HepG2 (cell line): ENCODE data around the gene CYB5D1. TPM values are rescaled to one million over a fixed set of nuclear protein-coding genes. Genes with fewer than 3 reads are reported as not detected.

Source experiments
- AGO1 ChIP-seq: fragments of 200-400 bp; formaldehyde crosslinking; IDR thresholded peaks from 2 replicates; pipeline ENCODE4 v1.6.1; 2017; ENCODE audit warnings: mild to moderate bottlenecking, low read depth, low read length, moderate library complexity; ENCODE audit not compliant: poor library complexity, severe bottlenecking
- CBX2 ChIP-seq, 2 experiments: fragments of 200-600 bp in 1 of 2; sonication (generic); formaldehyde crosslinking in 1 of 2; IDR thresholded peaks; 2 replicates each; pipeline versions ENCODE4 v1.7.0 to v1.8.1; 2018 to 2022; ENCODE audit warnings: low read depth in 2 of 2, low read length in 1 of 2, mild to moderate bottlenecking in 1 of 2, missing genetic modification reagents in 1 of 2
- CC2D1A ChIP-seq: sonication (generic); formaldehyde crosslinking; IDR thresholded peaks from 2 replicates; pipeline ENCODE4 v1.8.1; 2023; ENCODE audit warnings: mild to moderate bottlenecking, missing genetic modification reagents
- DNMT1 ChIP-seq: sonication (generic); formaldehyde crosslinking; IDR thresholded peaks from 2 replicates; pipeline ENCODE4 v1.5.1; 2020; ENCODE audit warnings: mild to moderate bottlenecking, missing genetic modification reagents
- ETV5 ChIP-seq: IDR thresholded peaks from 2 replicates; pipeline ENCODE4 v1.6.1; 2018; ENCODE audit warnings: missing biosample characterization, missing genetic modification reagents, inconsistent platforms, borderline replicate concordance
- FOSL2 ChIP-seq: sonication (generic); formaldehyde crosslinking; IDR thresholded peaks from 2 replicates; pipeline ENCODE4 v1.4.0; 2020; ENCODE audit warnings: missing genetic modification reagents
- GLI4 ChIP-seq: sonication (generic); formaldehyde crosslinking; IDR thresholded peaks from 2 replicates; pipeline ENCODE4 v1.5.1; 2020; ENCODE audit warnings: missing genetic modification reagents, mild to moderate bottlenecking, moderate library complexity, borderline replicate concordance
- HMGA1 ChIP-seq: sonication (generic); formaldehyde crosslinking; conservative IDR thresholded peaks from 2 replicates; pipeline ENCODE4 v1.4.0; 2020; ENCODE audit warnings: missing genetic modification reagents
- MAZ ChIP-seq, 2 experiments: sonication (generic) in 1 of 2; formaldehyde crosslinking in 1 of 2; IDR thresholded peaks; 2 replicates each; pipeline versions ENCODE4 v1.5.0 to v1.6.1; 2012 to 2020; ENCODE audit warnings: low read depth in 2 of 2, mild to moderate bottlenecking in 2 of 2, borderline replicate concordance in 1 of 2, improper control_type of control experiment in 1 of 2, low read length in 1 of 2, missing genetic modification reagents in 1 of 2, moderate library complexity in 1 of 2
- PLRG1 ChIP-seq: fragments of 450-650 bp; conservative IDR thresholded peaks from 2 replicates; pipeline ENCODE4 v1.6.1; 2016
- REPIN1 ChIP-seq: sonication (generic); formaldehyde crosslinking; IDR thresholded peaks from 2 replicates; pipeline ENCODE4 v1.8.0; 2022; ENCODE audit warnings: missing genetic modification reagents, low read depth, mild to moderate bottlenecking, borderline replicate concordance
- RFX1 ChIP-seq: fragments of 450-650 bp; IDR thresholded peaks from 2 replicates; pipeline ENCODE4 v1.6.1; 2017
- SP5 ChIP-seq: IDR thresholded peaks from 2 replicates; pipeline ENCODE4 v1.6.1; 2016; ENCODE audit warnings: low read depth, borderline replicate concordance
- TARDBP ChIP-seq: sonication (generic); formaldehyde crosslinking; IDR thresholded peaks from 2 replicates; pipeline ENCODE4 v1.8.0; 2022; ENCODE audit warnings: mild to moderate bottlenecking, missing genetic modification reagents
- TBX3 ChIP-seq: fragments of 450-650 bp; IDR thresholded peaks from 2 replicates; pipeline ENCODE4 v1.6.1; 2017; ENCODE audit warnings: antibody characterized with exemption, mild to moderate bottlenecking, inconsistent platforms, borderline replicate concordance
- THAP11 ChIP-seq: IDR thresholded peaks from 2 replicates; pipeline ENCODE4 v1.6.1; 2016; ENCODE audit warnings: missing biosample characterization, missing genetic modification reagents
- TOPORS ChIP-seq: sonication (generic); formaldehyde crosslinking; IDR thresholded peaks from 2 replicates; pipeline ENCODE4 v1.8.0; 2023; ENCODE audit warnings: mild to moderate bottlenecking, missing genetic modification reagents
- ZBTB10 ChIP-seq: sonication (generic); formaldehyde crosslinking; IDR thresholded peaks from 2 replicates; pipeline ENCODE4 v1.4.0; 2020; ENCODE audit warnings: missing genetic modification reagents, borderline replicate concordance
- ZEB1 ChIP-seq: IDR thresholded peaks from 2 replicates; pipeline ENCODE4 v1.6.1; 2012; ENCODE audit warnings: mild to moderate bottlenecking, low read depth, inconsistent platforms; ENCODE audit not compliant: insufficient replicate concordance
- ZNF143 ChIP-seq: sonication (generic); formaldehyde crosslinking; IDR thresholded peaks from 2 replicates; pipeline ENCODE4 v1.4.0; 2020; ENCODE audit warnings: missing genetic modification reagents
- ZNF567 ChIP-seq: sonication (generic); formaldehyde crosslinking; IDR thresholded peaks from 2 replicates; pipeline ENCODE4 v1.8.1; 2023; ENCODE audit warnings: mild to moderate bottlenecking, missing genetic modification reagents, borderline replicate concordance
- polyA plus RNA-seq, 8 experiments: library from polyadenylated mRNA; depleted of rRNA in 3 of 8; stranded (reverse) in 7 of 8; unstranded in 1 of 8; fragments of >200 nt; fragmentation: Illumina TruSeq in 4 of 8; extraction: Trizol in 4 of 8; gene quantifications; 2 replicates each; pipeline versions ENCODE4 v1.2.1 to v1.2.3, GENCODE V29; 2011 to 2016; ENCODE audit warnings: low read depth in 4 of 8, missing spikeins in 1 of 8, mixed read lengths in 1 of 8; ENCODE audit not compliant: insufficient read depth in 1 of 8
- total RNA-seq, 5 experiments: library from RNA; depleted of rRNA; stranded (reverse); fragments of >200 nt; fragmentation: Illumina TruSeq; extraction: Trizol; gene quantifications; 2 replicates each; pipeline ENCODE4 v1.2.3, GENCODE V29; 2016; ENCODE audit warnings: low read depth in 1 of 5
- TF ChIP-seq, protein P1 (sequence below): sonication (generic); formaldehyde crosslinking; IDR thresholded peaks from 2 replicates; pipeline ENCODE4 v1.4.0; 2020; ENCODE audit warnings: mild to moderate bottlenecking, missing genetic modification reagents
- TF ChIP-seq, protein P2 (sequence below): IDR thresholded peaks from 2 replicates; pipeline ENCODE4 v1.6.1; 2016; ENCODE audit warnings: mild to moderate bottlenecking

The CYB5D1 gene
- total and polyA plus RNA-seq, 2 of the 13 experiments (the other 11 are each of a cell fraction or from before 2014, with no cell fraction given) = 8.9 to 17.0 TPM

- no peak for TF ChIP-seq GLI4 (CRISPR knock-in tag)
- TF ChIP-seq DNMT1 (CRISPR knock-in tag) = 0 out of 2 replicates have a peak, but pooled peaks have one; percentile 54
- no peak for TF ChIP-seq HMGA1
- peak; percentile 40; the same call in 1 of the 2 replicates for TF ChIP-seq TBX3
- peak; percentile 25; the same call in 1 of the 2 replicates for TF ChIP-seq ZNF143 (CRISPR knock-in tag)
- peak; percentile 36 for TF ChIP-seq ZEB1
- TF ChIP-seq MAZ (IDR thresholded peaks at IDR 0.05; ENCODE audit: borderline replicate concordance, low read depth, low read length) = peak; percentile 87
- peak; percentile 88 for TF ChIP-seq MAZ (CRISPR knock-in tag; IDR thresholded peaks at IDR 0.05; ENCODE audit: low read depth)
- peak; percentile 64; the same call in 1 of the 2 replicates for TF ChIP-seq SP5 (CRISPR knock-in tag)
- TF ChIP-seq THAP11 (CRISPR knock-in tag) = peak; percentile 38; the same call in 1 of the 2 replicates
- TF ChIP-seq, protein P1, sequence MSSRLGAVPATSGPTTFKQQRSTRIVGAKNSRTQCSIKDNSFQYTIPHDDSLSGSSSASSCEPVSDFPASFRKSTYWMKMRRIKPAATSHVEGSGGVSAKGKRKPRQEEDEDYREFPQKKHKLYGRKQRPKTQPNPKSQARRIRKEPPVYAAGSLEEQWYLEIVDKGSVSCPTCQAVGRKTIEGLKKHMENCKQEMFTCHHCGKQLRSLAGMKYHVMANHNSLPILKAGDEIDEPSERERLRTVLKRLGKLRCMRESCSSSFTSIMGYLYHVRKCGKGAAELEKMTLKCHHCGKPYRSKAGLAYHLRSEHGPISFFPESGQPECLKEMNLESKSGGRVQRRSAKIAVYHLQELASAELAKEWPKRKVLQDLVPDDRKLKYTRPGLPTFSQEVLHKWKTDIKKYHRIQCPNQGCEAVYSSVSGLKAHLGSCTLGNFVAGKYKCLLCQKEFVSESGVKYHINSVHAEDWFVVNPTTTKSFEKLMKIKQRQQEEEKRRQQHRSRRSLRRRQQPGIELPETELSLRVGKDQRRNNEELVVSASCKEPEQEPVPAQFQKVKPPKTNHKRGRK (CRISPR knock-in tag) = 0 out of 2 replicates have a peak, but pooled peaks have one; percentile 14
- no peak for TF ChIP-seq CC2D1A (CRISPR knock-in tag)
- no peak for TF ChIP-seq PLRG1
- TF ChIP-seq RFX1 = peak; percentile 95
- no peak for TF ChIP-seq CBX2 (IDR thresholded peaks at IDR 0.05; ENCODE audit: low read depth, low read length)
- no peak for TF ChIP-seq CBX2 (CRISPR knock-in tag; IDR thresholded peaks at IDR 0.05; ENCODE audit: low read depth)
- peak; percentile 2 for TF ChIP-seq AGO1
- TF ChIP-seq FOSL2 (CRISPR knock-in tag) = no peak; the same call in 1 of the 2 replicates
- TF ChIP-seq TOPORS (CRISPR knock-in tag) = peak; percentile 55; the same call in 1 of the 2 replicates
- 0 out of 2 replicates have a peak, but pooled peaks have one; percentile 50 for TF ChIP-seq ZNF567
- TF ChIP-seq, protein P2, sequence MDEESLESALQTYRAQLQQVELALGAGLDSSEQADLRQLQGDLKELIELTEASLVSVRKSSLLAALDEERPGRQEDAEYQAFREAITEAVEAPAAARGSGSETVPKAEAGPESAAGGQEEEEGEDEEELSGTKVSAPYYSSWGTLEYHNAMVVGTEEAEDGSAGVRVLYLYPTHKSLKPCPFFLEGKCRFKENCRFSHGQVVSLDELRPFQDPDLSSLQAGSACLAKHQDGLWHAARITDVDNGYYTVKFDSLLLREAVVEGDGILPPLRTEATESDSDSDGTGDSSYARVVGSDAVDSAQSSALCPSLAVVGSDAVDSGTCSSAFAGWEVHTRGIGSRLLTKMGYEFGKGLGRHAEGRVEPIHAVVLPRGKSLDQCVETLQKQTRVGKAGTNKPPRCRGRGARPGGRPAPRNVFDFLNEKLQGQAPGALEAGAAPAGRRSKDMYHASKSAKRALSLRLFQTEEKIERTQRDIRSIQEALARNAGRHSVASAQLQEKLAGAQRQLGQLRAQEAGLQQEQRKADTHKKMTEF (CRISPR knock-in tag) = peak; percentile 34; the same call in 1 of the 2 replicates
- 0 out of 2 replicates have a peak, but pooled peaks have one; percentile 50 for TF ChIP-seq ZBTB10
- peak; percentile 58 for TF ChIP-seq REPIN1 (CRISPR knock-in tag)
- peak; percentile 6; the same call in 1 of the 2 replicates for TF ChIP-seq ETV5 (CRISPR knock-in tag)
- TF ChIP-seq TARDBP = peak; percentile 52
Measured at GRCh38 chr17:7834957-7835813, 22.6 kb upstream of the CYB5D1 start (continued).
